Stimulated activated CD4-positive, alpha-beta T cell treated with anti-CD3 and anti-CD28 coated beads, Interleukin-2, amount 100 ng/mL, for 4 hours (primary cell): ENCODE data around the gene AMN.

Experiments used
- DNase-seq: peaks from one replicate; pipeline ENCODE4 v3.0.0-alpha.2; 2020; ENCODE audit warnings: low read depth

The AMN gene

DNA sequence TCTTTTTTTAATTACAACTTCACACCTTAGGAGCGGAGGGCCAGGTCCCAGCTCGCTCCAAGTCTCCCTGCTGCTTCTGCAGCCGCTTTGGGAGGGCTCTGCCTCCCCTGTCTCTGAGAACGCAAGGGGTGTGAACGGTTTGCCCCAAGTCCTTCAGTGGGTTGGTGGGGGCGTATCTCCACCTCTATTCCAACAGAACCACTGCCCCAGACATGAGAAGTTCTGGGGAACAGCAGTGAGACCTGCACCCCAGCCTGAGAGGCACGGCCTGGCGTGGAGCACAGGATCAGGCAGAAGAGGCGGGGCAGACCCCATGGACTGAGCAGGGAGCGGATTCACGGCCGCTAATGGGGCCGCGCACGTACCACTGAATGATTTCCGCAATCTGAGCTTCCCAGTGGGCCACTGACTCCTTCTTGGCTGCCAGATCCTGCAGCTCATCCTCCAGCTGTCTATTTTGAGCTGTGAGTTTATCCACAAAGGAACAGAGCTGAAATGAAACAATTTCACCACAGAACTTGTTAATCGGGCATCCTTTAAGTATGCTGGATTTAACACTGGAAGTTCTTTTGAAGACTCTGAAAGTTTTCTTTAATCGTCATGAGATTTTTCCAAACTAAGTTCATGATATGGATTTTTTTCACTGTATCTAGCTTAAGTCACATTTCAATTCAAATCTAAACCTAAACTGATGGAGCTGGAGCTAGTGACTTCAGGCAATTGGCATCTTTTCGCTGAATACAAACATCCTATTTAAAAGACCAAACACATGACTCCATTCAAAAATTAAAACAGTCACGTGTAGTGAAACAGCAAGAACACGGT lies 44.4 kb downstream of the AMN start:
- no peak for DNase-seq

GRCh38 chr14:102967506-102967795 lies 45.0 kb downstream of the AMN start:
- no peak for DNase-seq

- no peak for DNase-seq
Observed at GRCh38 chr14:102968306-102968705, 45.8 kb downstream of the AMN start.

DNA sequence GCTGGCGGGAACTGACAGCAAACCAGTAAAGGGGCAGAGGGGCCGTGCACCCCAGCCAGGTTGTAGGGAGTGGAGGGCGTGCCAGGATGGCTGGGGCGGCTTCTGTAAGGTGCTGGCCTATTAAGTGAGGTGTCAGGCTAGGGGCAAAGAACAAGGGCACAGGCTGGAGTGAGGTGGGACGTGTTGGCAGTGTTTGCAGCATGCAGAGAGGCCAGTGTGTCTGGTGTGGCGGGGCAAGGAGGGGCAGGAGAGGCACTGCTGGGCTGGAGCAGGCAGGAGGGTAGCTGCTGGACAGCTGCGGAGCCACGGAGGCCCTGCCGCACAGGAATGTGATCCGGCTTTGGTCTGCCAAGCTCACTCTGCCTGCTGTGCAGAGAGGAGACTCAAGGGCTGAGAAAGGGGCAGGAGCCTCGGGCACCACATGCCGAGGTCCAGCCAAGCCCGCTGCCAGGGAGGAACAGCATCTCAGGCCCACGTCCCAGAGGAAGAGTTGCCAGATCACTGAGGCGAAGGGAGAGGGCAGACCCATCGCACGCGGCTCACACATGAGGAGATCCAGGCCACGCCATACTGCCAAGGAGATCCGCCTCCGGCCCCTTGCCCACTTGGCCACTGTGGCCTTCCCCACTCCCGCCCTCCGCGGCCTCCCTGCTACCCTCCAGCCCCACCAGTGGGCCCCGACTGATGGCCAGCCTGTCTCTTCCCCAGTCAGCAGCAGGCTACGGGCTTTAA lies 46.8 kb downstream of the AMN start:
- no peak for DNase-seq

DNA sequence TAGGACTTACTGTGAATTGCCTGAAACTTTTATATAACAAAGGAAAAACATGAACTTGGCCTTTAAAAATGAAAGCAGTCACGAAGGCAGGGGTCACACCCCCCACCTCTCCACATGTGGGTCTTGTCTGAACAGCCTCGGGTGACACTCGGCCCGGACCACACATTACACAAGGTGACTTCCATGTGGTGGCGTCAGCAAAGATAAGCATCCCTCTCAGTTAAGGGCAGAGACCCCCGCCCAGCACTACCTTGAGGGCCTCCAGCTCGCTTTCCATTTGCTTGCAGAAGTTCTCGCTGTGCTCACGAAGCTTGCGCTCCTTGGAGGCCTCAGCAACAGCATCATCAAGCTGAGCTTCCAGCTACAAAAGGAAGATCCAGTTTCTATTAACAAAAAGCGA lies 47.4 kb downstream of the AMN start:
- no peak for DNase-seq

GRCh38 chr14:102970496-102970895 lies 48.0 kb downstream of the AMN start:
- no peak for DNase-seq

DNA sequence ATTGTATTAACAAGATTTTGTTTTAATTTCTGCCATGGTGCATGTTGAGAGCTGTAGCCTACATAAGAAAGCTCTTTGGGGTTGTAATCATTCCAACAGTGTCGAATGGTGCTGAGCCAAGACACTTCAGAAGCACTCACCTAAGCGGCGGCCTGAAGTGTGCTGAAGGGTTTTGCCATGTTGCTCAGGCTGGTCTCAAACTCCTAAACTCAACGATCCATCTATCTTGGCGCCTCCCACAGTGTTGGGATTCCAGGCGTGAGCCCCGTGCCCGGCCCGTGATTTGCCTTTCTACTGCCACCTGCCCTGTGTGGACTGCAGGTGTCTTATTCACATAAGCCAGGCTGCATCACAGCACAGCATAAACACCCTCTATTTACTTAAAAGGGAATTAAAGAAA lies 48.9 kb downstream of the AMN start:
- DNase-seq, result no peak

GRCh38 chr14:102971836-102972606 lies 49.6 kb downstream of the AMN start:
- no peak for DNase-seq

GRCh38 chr14:102973706-102974285 lies 51.3 kb downstream of the AMN start:
- no peak for DNase-seq

GRCh38 chr14:102975662-102976061 lies 53.2 kb downstream of the AMN start:
- no peak for DNase-seq

GRCh38 chr14:102977475-102977874 lies 55.0 kb downstream of the AMN start:
- no peak for DNase-seq

DNA sequence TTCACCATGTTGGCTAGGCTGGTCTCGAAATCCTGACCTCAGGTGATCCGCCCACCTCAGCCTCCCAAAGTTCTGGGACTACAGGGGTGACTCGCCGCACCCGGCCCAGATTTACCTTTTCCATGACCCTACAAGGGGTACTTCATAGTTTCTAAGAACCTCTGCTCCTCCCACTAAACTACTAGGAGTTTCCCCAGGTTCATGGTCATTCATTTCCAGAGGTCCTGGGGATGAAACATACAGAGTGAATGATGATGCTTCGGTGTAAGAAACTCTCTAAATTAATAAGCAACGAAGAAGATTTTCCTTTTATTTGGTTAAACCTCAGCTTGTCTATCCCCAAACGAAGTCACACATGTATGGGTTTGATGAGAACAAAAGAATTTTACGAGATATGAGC lies 56.9 kb downstream of the AMN start:
- no peak for DNase-seq

DNA sequence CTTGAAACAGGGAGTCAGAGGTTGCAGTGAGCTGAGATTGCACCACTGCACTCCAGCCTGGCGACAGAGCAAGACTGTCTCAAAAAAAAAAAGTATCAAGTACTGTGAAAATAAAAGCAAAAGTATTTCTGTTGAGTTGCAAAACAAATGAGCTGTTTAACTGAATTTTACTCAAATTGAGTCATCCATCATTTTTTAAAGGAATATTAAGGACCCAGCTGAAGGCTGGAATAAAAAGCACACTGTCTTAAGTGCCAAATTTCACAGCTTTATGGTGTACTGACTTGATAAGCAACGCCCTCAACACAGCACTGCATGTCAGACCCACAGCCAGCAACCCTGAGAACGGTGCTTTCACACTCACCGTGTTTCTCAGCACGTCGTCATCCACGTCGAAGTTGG lies 57.9 kb downstream of the AMN start:
- no peak for DNase-seq
